ENCODE results near the gene SLC9C1. TPM values are rescaled to one million over a fixed set of nuclear protein-coding genes. Genes with fewer than 3 reads are reported as not detected.

The SLC9C1 gene
- total and polyA plus RNA-seq, 2 donors (not counting 1 experiment from before 2014, with no cell fraction given): under 0.01 TPM; not detected in 1

DNA sequence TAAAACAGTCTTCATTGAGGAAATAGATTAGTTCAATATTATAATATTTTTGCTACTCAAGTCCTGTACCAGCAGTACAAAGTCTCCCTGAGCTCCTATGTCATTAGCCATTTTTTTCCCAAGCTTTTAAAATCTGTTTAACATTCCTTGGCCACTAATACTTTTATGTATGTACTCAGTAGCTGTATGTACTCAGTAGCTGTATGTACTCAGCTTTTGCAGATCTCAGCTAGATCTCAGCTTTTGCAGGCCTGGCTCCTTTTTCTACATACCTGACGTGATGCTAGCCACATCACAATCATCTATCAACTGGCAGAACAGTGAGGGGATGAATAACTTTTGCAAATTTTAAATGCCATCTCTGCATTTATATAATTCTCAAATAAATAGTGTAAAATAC lies 13.8 kb downstream of the SLC9C1 start:
- TF ChIP-seq, protein P1, sequence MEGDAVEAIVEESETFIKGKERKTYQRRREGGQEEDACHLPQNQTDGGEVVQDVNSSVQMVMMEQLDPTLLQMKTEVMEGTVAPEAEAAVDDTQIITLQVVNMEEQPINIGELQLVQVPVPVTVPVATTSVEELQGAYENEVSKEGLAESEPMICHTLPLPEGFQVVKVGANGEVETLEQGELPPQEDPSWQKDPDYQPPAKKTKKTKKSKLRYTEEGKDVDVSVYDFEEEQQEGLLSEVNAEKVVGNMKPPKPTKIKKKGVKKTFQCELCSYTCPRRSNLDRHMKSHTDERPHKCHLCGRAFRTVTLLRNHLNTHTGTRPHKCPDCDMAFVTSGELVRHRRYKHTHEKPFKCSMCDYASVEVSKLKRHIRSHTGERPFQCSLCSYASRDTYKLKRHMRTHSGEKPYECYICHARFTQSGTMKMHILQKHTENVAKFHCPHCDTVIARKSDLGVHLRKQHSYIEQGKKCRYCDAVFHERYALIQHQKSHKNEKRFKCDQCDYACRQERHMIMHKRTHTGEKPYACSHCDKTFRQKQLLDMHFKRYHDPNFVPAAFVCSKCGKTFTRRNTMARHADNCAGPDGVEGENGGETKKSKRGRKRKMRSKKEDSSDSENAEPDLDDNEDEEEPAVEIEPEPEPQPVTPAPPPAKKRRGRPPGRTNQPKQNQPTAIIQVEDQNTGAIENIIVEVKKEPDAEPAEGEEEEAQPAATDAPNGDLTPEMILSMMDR (conservative IDR thresholded peaks at IDR 0.05 in 1 of 2, IDR thresholded peaks at IDR 0.05 in 1 of 2; ENCODE audit: low read depth in 1 of 2, low read length in 2 of 2): no peak
- no peaks in the 10 kb centered on the region for H4K20me1 ChIP-seq (ENCODE audit: control insufficient read depth, extremely low read depth, insufficient read depth, low read length)
- peaks cover 2% of the 10 kb centered on the region for H3K27me3 ChIP-seq (ENCODE audit: control insufficient read depth, insufficient read depth, low read length)
- no peaks in the 10 kb centered on the region for H3K4me1 ChIP-seq (ENCODE audit: control insufficient read depth, extremely low read depth, insufficient read depth, low read length)
- no peak overlapping the region for H2AFZ ChIP-seq (ENCODE audit: low read length)
- no peaks in the 10 kb centered on the region for H3K36me3 ChIP-seq (ENCODE audit: control insufficient read depth, insufficient read depth, low read length)
- no peak overlapping the region for H3K9ac ChIP-seq (ENCODE audit: insufficient read depth, low read length)
- no peak for DNase-seq (ENCODE audit: low read depth in 2 of 2)
- no peak overlapping the region for H3K4me2 ChIP-seq (ENCODE audit: extremely low read depth, insufficient read depth, low read length)
- no peak overlapping the region for H3K27ac ChIP-seq (ENCODE audit: insufficient read depth, low read length)
- H3K4me3 ChIP-seq (replicated peaks in 1 of 4; ENCODE audit: control extremely low read depth in 1 of 4, insufficient read depth in 1 of 4, low read depth in 3 of 4, low read length in 4 of 4): no peak overlapping the region
- H3K79me2 ChIP-seq (ENCODE audit: control insufficient read depth, insufficient read depth, low read length): no peaks in the 10 kb centered on the region
- H3K9me3 ChIP-seq (ENCODE audit: control insufficient read depth, insufficient read depth, low read depth, low read length): no peaks in the 10 kb centered on the region

DNA sequence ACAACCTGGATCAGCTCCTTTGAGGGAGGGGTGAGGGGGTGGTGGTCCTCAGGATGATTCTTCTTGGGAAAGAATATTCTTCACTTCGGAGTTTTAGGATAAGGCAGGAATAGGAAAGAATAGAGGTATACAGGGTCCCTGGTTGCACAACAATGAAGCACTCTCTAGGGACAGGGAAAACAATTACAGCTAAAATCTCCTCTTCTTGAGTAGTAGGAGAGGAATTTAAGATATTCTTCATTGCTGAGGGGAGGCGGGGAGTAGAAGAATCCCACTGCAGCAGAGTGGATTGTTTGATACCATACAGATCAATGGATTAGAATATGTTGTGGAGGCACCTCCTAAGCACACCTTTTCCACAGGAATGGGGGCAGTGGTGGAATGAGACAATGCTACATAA lies 20.5 kb downstream of the SLC9C1 start:
- TF ChIP-seq, protein P1 (conservative IDR thresholded peaks at IDR 0.05 in 1 of 2, IDR thresholded peaks at IDR 0.05 in 1 of 2; ENCODE audit: low read depth in 1 of 2, low read length in 2 of 2): no peak
- no peak for TF ChIP-seq EZH2 (IDR thresholded peaks at IDR 0.05; ENCODE audit: low read length, missing control alignments)
- H3K9me3 ChIP-seq (ENCODE audit: control insufficient read depth, insufficient read depth, low read depth, low read length): no peaks in the 10 kb centered on the region
- no peak overlapping the region for H2AFZ ChIP-seq (ENCODE audit: low read length)
- H3K4me2 ChIP-seq (ENCODE audit: extremely low read depth, insufficient read depth, low read length): no peak overlapping the region
- H3K27ac ChIP-seq (ENCODE audit: insufficient read depth, low read length): no peak overlapping the region
- no peak overlapping the region for H3K9ac ChIP-seq (ENCODE audit: insufficient read depth, low read length)
- H3K36me3 ChIP-seq (ENCODE audit: control insufficient read depth, insufficient read depth, low read length): no peaks in the 10 kb centered on the region
- H3K27me3 ChIP-seq (ENCODE audit: control insufficient read depth, insufficient read depth, low read length): no peaks in the 10 kb centered on the region
- no peak overlapping the region for H3K4me3 ChIP-seq (replicated peaks in 1 of 4; ENCODE audit: control extremely low read depth in 1 of 4, insufficient read depth in 1 of 4, low read depth in 3 of 4, low read length in 4 of 4)
- DNase-seq (ENCODE audit: low read depth in 2 of 2): no peak
- H3K79me2 ChIP-seq (ENCODE audit: control insufficient read depth, insufficient read depth, low read length): no peaks in the 10 kb centered on the region
- no peaks in the 10 kb centered on the region for H4K20me1 ChIP-seq (ENCODE audit: control insufficient read depth, extremely low read depth, insufficient read depth, low read length)
- no peaks in the 10 kb centered on the region for H3K4me1 ChIP-seq (ENCODE audit: control insufficient read depth, extremely low read depth, insufficient read depth, low read length)

DNA sequence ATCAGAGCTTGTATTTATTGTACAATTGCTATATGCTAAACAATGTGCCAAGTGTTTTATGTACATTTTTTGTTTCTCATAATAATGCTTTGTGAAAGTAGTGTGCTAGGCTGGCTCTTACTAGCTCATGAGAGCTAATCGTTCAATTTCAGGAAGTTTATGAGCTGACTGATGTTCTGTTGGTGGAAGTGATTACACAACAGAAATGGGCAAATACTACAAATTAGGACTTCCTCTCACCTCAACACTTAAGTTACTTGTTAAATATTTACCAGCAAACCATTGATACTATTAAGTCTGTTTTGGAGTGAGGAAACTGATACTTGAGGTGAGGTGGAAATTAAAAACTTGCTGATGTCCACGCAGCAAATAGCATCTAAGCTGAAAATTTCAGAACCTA lies 32.3 kb downstream of the SLC9C1 start:
- no peaks in the 10 kb centered on the region for H3K36me3 ChIP-seq (ENCODE audit: control insufficient read depth, insufficient read depth, low read length)
- DNase-seq (ENCODE audit: low read depth in 2 of 2): no peak
- H3K27me3 ChIP-seq (ENCODE audit: control insufficient read depth, insufficient read depth, low read length): no peaks in the 10 kb centered on the region
- H3K9me3 ChIP-seq (ENCODE audit: control insufficient read depth, insufficient read depth, low read depth, low read length): no peaks in the 10 kb centered on the region
- no peaks in the 10 kb centered on the region for H4K20me1 ChIP-seq (ENCODE audit: control insufficient read depth, extremely low read depth, insufficient read depth, low read length)
- H3K4me1 ChIP-seq (ENCODE audit: control insufficient read depth, extremely low read depth, insufficient read depth, low read length): no peaks in the 10 kb centered on the region
- H2AFZ ChIP-seq (ENCODE audit: low read length): no peak overlapping the region
- H3K79me2 ChIP-seq (ENCODE audit: control insufficient read depth, insufficient read depth, low read length): no peaks in the 10 kb centered on the region
- H3K4me3 ChIP-seq (replicated peaks in 1 of 4; ENCODE audit: control extremely low read depth in 1 of 4, insufficient read depth in 1 of 4, low read depth in 3 of 4, low read length in 4 of 4): no peak overlapping the region
- no peak for TF ChIP-seq EZH2 (IDR thresholded peaks at IDR 0.05; ENCODE audit: low read length, missing control alignments)
- TF ChIP-seq, protein P1 (conservative IDR thresholded peaks at IDR 0.05 in 1 of 2, IDR thresholded peaks at IDR 0.05 in 1 of 2; ENCODE audit: low read depth in 1 of 2, low read length in 2 of 2): no peak
- H3K4me2 ChIP-seq (ENCODE audit: extremely low read depth, insufficient read depth, low read length): no peak overlapping the region
- H3K27ac ChIP-seq (ENCODE audit: insufficient read depth, low read length): no peak overlapping the region
- no peak overlapping the region for H3K9ac ChIP-seq (ENCODE audit: insufficient read depth, low read length)
